SHP77 treated with DMSO at 0.1 percent for 48 hours (cell line): Measurements from ENCODE around the gene ADARB2.

Experiments used
- DNase-seq: peaks from one replicate; lab custom pipeline; 2025; lab: John Stamatoyannopoulos, UW

The ADARB2 gene

GRCh38 chr10:1685699-1686490, 51.4 kb downstream of the ADARB2 start:
- DNase-seq = no peak

DNA sequence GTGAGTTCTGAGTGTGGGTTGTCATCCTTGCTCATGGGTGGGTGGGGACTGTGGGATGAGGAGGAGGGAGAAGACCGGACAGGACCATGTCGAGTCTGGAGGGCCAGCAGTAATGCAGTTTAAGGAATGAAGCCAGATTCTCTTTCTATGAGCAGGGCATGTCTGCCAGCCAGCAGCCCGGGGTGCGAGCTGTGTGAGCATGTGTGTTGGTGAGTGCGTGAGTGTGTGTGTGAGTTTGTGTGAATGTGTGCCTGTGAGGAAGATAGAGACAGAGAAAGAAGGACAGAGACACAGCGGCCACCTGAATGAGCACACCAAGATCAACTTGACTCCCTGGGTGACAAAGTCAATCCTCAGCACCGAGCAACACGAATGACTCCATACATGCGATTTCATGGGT, 52.3 kb downstream of the ADARB2 start:
- no peak for DNase-seq

- DNase-seq = no peak
Measured at GRCh38 chr10:1683649-1684048, 53.7 kb downstream of the ADARB2 start.

DNA sequence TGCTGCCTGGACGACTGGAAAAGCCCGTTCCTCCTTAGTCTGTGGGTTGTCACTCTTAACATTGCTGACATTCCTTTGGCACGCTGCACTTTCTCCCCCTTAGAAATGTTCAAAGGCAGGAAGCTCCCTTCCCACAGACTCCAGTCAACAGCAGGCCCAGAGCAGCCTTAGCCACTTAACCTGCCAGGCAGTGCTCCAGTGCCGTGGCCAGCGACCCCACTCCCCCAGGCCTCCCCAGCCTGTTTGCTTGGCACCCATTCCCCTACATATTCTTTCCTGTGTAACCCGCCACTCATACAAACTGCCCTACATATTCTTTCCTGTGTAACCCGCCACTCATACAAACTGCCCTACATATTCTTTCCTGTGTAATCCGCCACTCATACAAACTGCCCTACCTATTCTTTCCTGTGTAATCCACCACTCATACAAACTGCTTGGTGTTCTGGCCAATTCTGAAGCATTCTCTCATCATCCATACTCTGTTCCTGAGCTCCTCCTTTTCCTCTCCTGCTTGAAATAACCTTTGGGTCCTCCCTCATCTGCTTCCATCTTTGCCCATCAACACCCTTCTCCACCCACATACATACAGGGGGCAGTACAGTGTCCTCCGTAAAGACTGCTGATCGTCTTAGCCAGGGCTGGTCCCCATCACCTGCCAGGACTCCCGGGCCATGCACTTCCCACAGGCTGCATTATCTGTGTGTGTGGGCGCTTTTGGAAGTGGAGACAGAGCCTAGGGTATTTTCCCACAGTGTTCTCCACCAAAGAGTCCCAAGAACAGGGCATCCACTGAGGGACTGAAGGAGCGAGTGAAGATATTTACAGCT, 57.3 kb downstream of the ADARB2 start:
- DNase-seq = no peak

- no peak for DNase-seq
Measured at GRCh38 chr10:1678084-1678483, 59.2 kb downstream of the ADARB2 start.

GRCh38 chr10:1677307-1677939, 59.9 kb downstream of the ADARB2 start:
- DNase-seq = no peak

DNA sequence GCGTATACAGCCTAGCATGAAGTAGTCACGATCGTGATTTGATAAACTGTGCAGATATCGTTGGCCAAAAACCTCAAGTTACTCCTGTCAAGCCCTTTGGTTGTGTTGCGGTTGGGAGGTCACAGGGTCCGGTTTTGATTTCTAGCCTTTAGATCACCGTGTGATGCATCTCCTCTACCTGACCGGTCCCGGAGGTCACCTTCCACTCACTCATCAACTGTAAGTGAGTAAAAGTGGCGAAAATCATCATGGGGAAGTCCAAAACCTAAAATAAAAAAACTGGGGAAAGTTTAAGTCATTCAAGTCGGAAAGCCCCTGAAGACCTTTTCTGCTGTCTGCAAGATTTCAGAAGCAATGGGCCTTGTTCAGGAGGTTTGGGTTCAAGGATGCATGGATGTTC, 62.8 kb downstream of the ADARB2 start:
- no peak for DNase-seq

- DNase-seq = no peak
Measured at GRCh38 chr10:1673568-1674345, 63.6 kb downstream of the ADARB2 start.

- DNase-seq = no peak
Measured at GRCh38 chr10:1672001-1672781, 65.1 kb downstream of the ADARB2 start.

DNA sequence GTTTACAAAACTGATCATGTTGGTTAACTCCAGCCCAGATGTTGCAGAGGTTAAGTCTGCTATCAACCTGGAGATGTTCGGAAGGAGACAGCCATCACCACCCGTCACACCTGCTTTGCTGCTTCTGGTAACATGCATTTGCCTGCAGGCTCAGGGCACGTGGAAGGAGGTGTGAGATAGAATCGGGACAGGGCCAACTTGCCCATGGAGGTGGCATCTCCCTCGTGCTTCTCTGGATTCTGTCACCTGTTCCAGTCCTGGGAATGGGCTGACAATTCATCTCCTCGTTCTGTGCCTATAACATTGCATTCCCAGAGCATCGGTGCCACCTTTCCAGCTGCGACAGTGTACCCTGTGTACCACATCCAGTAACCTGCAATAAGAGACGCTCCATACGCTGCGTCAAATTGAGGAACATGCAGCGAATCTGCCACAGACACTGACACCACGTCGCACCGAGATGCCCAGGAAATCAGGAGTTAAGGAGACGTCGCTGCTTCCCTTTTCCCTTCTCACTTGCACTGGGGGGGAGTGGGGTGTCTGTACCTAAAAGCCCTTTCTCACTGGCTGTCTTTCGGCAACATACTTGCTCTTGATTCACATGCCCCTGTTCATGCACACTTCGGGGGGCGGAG, 65.8 kb downstream of the ADARB2 start:
- DNase-seq = no peak

DNA sequence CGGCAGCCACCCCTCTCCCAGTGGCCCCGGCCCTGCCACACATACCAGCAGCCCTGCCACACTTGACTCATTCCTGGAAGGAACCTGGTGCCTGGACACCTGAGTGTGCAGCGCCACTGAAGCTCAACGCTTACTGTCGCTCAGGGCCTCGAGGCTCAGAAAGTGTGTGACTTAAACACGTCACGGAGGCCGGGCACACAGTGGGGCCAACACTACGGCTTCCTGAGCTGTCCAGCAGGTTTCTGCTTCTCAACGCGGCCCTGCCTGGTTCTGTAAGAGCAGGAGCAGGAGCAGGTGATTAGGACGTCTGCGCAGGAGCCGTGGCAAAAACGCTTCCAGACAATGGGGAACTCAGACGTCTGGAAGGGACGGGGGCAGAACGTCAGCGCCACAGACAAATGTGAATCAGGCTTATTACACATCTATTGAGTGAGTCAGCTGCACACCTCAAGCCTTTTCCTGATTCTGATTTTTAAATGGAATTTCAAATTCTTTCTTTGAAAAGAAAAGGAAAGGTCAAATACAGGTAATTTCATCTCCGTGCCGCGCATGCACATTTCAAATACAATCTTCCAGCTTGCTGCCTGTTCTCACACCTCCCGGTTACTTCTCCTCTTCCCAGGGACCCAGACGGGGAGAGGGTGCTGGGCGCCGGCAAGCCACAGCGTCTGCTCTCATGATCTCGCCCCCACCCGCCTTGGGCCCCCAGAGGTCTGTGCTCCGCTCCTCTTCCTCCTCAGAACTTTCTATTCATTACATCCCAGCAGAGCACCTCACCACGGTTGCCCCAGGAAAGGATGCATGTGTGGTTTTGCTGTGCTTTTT, 66.6 kb downstream of the ADARB2 start:
- DNase-seq = no peak

- no peak for DNase-seq
Measured at GRCh38 chr10:1669433-1669832, 67.9 kb downstream of the ADARB2 start.

DNA sequence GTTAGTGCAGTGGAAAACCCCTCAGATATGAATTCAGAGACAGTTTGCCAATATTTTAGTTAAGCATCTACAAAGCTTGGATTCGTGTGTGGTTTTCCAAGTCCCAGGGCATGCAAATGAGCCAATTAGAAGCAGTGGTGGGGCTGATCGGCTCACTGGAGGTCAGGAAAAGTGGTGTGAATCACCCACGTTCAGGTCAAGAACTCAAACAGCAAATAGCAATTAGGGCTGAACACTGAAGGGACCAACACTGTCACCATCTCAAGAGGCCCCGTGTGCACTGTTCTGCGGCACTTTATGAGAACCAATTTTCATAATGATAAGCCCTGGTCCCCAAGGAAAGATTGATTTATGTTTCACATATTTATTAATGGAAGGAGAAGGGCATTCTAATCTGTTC, 68.9 kb downstream of the ADARB2 start:
- no peak for DNase-seq

DNA sequence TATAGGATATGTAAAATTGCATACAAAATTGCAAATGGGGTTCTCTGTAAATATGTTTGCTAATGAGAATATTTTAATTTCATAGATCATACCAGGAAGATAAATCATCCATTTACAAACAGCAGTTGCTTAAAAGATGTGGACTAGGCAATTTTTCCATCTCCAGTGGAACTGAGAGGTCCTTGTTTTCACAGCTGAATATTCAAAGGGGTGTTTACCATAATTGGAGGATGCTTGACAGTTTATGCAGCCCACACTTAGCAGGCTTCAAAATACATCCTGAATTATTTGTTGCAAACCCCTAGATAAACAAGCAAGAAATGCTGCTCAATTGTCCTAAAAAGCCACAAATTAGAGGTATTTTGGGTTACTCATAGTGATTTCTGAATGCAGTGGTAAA, 69.9 kb downstream of the ADARB2 start:
- no peak for DNase-seq

DNA sequence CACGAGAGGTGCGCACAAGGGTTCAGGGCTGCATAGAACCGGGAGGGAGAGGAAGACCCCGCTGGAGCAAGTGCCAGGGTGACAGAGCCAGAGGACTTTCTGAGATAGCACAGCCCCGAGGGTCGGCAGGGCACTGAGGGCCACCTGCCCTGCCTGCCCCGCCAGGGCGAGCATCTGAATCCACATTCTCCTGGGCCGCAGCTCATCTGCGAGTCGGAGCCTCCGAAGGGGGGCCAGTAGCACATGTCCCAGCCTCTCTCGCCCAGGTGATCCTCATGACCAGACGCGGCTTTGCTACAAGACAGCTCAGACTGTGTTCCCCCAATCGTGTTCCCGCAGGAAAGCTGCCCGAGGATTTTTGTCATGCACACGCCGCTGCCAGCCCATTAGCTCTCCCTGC, 71.2 kb downstream of the ADARB2 start:
- DNase-seq = no peak

- DNase-seq = no peak
Measured at GRCh38 chr10:1665681-1666080, 71.6 kb downstream of the ADARB2 start.

GRCh38 chr10:1665021-1665661, 72.2 kb downstream of the ADARB2 start:
- no peak for DNase-seq

DNA sequence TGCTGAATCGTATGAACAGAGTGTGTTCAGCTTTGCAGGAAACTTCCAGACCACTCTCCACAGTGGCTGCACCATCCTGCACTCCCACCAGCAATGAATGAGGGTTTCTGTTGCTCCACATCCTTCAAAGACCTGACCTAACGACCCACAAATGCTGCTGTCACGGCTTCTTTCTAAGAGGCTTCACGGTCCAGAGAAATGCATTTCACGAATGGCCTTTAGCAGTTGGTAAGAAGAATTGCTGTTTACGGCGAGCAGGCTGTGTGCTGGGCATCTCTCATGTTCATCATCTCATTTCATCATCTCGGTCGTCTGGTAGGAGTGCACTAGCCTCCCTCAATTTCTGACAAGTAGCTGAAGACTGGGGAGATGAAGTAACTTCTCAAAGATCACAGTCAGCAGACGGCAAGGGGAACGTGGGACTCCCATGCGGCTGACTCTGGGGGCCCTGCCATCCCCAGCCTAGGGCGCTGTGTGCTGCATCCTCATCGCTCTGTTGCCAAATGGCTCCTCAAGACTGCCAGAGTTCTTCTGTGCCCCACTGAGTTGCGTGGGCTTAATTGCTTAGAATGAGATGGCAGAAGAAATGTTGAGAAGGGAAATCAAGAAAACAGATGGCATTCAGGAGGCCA, 72.9 kb downstream of the ADARB2 start:
- no peak for DNase-seq

DNA sequence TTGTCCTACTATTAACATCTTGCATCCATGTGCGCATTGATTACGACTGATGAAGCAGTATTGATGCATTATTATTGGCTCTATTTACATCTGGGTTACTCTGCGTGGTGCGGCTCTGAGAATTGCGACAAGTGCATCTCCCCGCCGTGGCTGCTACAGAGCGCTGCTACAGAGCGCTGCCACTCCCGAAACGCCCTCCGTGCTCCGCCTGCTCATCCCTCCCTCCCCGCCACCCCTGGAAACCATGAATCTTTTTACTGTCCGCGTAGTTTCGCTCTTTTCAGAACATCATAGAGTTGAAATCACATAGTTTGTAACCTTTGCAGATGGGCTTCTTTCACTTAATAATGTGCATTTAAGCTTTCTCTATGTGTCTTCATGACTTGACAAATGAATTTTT, 74.1 kb downstream of the ADARB2 start:
- DNase-seq = no peak
